Thymus (tissue), 14 donors: Measurements from ENCODE around the gene OR5B21. TPM values are rescaled to one million over a fixed set of nuclear protein-coding genes. Genes with fewer than 3 reads are reported as not detected.

Experiments used
- DNase-seq, 9 donors: peaks; one replicate each; pipeline ENCODE4 v3.0.0-alpha.2; 2013; ENCODE audit warnings: low spot score in 9 of 9, low read depth in 6 of 9, missing footprints in 1 of 9
- H3K27ac ChIP-seq, 2 donors: one replicate each; pipeline ENCODE4 v1.5.1; 2013; ENCODE audit warnings: control low read depth in 1 of 2, low read depth in 1 of 2, low read length in 1 of 2, mild to moderate bottlenecking in 1 of 2, moderate library complexity in 1 of 2
- H3K27me3 ChIP-seq, 2 donors: one replicate each; pipeline ENCODE4 v1.5.1; 2013; ENCODE audit warnings: low read length in 1 of 2; ENCODE audit not compliant: control insufficient read depth in 2 of 2, insufficient read depth in 1 of 2
- H3K36me3 ChIP-seq, 2 donors: one replicate each; pipeline ENCODE4 v1.5.1; 2013; ENCODE audit warnings: low read length in 1 of 2, mild to moderate bottlenecking in 1 of 2, moderate library complexity in 1 of 2; ENCODE audit not compliant: control insufficient read depth in 2 of 2, insufficient read depth in 2 of 2
- H3K4me1 ChIP-seq, 2 donors: one replicate each; pipeline ENCODE4 v1.5.1; 2013; ENCODE audit warnings: low read length in 2 of 2; ENCODE audit not compliant: control insufficient read depth in 2 of 2, insufficient read depth in 2 of 2
- H3K4me3 ChIP-seq, 2 donors: one replicate each; pipeline ENCODE4 v1.5.1; 2013; ENCODE audit warnings: low read length in 2 of 2, control low read depth in 1 of 2, mild to moderate bottlenecking in 1 of 2
- H3K9me3 ChIP-seq, 2 donors: one replicate each; pipeline ENCODE4 v1.5.1; 2013; ENCODE audit warnings: low read length in 1 of 2, mild to moderate bottlenecking in 1 of 2; ENCODE audit not compliant: control insufficient read depth in 2 of 2, insufficient read depth in 1 of 2
- WGBS: extraction: QIAGEN DNeasy Blood & Tissue Kit; methylation state at CpG from one replicate; pipeline ENCODE4 v1.1.7; 2013; 5-methylcytosine and 5-hydroxymethylcytosine counted together
- long read RNA-seq, 10 donors: transcript quantifications; one replicate each; lab custom pipeline, GENCODE V29; 2026
- polyA plus RNA-seq: library from polyadenylated mRNA; stranded (reverse); fragments of 200-250 nt; gene quantifications from one replicate; pipeline ENCODE4 v1.2.3, GENCODE V29; 2013
- total RNA-seq: library from RNA; stranded (reverse); fragments of 120-200 nt; gene quantifications from one replicate; pipeline ENCODE4 v1.2.4, GENCODE V29; 2013
- donor health status: healthy.

OR5B21 gene
- total RNA-seq (not detected), polyA plus RNA-seq (not detected)
- long read RNA-seq, donor 1, result 0 reads
- long read RNA-seq, donor 2, result 0 reads
- long read RNA-seq, donor 3, result 0 reads
- long read RNA-seq, donor 4, result 0 reads
- long read RNA-seq, donor 5, result 0 reads
- long read RNA-seq, donor 6, result 0 reads
- long read RNA-seq, donor 7, result 0 reads
- long read RNA-seq, donor 8, result 0 reads
- long read RNA-seq, donor 9, result 0 reads
- long read RNA-seq, donor 10, result 0 reads

GRCh38 chr11:58508005-58508404, at the start of gene OR5B21:
TSS of gene OR5B21 (minus strand) at chr11:58508105. CDS start at chr11:58508105, 0 bp downstream.
- no peaks in the 10 kb centered on the region for H3K9me3 ChIP-seq
- DNase-seq, result no peak
- H3K36me3 ChIP-seq, result no peaks in the 10 kb centered on the region
- no peak within 1 kb of the TSS for H3K4me3 ChIP-seq
- 98% methylated on average over 1 of the region's 1 CpG for WGBS
- no peak within 1 kb of the TSS for H3K27ac ChIP-seq
- H3K27me3 ChIP-seq, result no peaks in the 10 kb centered on the region
- no peaks in the 10 kb centered on the region for H3K4me1 ChIP-seq

DNA sequence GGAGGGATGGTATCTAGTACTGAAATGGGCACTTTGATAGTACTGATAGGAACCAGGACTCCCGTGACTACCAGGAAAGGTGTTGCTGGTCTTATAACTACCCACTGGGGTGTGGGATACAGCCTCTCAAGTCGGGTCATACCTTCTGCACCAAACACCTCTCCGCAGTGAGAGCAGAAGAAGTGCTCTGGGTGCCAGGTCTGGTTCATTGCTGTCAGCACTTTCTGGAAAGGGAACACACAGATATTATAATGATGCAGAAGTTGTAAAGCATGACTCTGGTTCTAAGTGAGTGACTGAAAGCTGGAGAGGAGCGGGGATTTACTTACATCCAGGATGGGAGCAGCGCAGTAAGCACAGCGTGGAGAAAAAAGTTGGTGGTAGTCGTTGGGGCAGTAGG, 41.7 kb upstream of the OR5B21 start:
- Histone ChIP-seq H3K27me3 (no peaks in the 10 kb centered on the region), H3K4me1 (no peaks in the 10 kb centered on the region), H3K4me3 (no peak overlapping the region), H3K36me3 (peaks cover 52 to 92% of the 10 kb centered on the region in 2 donors), H3K27ac (no peak overlapping the region), H3K9me3 (no peaks in the 10 kb centered on the region)
- 98% methylated on average over 7 of the region's 7 CpGs for WGBS
- DNase-seq, result no peak

DNA sequence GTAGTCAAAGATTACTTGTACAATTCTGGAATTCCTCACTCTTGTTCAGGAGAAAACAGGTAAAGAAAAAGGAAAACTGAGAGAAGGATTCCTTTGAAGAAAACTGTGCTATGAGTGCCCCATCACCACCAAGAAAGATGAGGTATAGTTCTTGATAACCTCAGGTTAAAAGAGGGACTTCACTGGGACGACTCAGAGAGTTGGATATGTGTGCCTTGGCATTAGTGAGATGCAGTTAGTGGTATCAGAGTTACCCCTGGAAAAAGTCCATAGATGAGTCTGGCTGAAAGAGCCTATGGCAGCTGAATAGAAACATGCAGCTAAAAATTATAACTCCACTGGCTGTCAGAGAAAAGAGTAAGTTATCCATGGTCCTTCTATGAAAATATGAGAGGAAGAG, 38.9 kb upstream of the OR5B21 start:
- Histone ChIP-seq H3K27ac (no peak overlapping the region), H3K9me3 (no peaks in the 10 kb centered on the region), H3K36me3 (peaks cover 39 to 78% of the 10 kb centered on the region in 2 donors), H3K4me1 (no peaks in the 10 kb centered on the region), H3K4me3 (no peak overlapping the region), H3K27me3 (no peaks in the 10 kb centered on the region)
- no peak for DNase-seq
- 96% methylated on average over 1 of the region's 1 CpG for WGBS

GRCh38 chr11:58531865-58532341, 24.0 kb upstream of the OR5B21 start:
- DNase-seq, result no peak
- Histone ChIP-seq H3K9me3 (no peaks in the 10 kb centered on the region), H3K27me3 (no peaks in the 10 kb centered on the region), H3K4me3 (no peak overlapping the region), H3K36me3 (peaks cover 34 to 40% of the 10 kb centered on the region in 2 donors), H3K27ac (no peak overlapping the region), H3K4me1 (peaks cover 0 to 10% of the 10 kb centered on the region in 2 donors)
- WGBS, result 98% methylated on average over 25 of the region's 25 CpGs

- Histone ChIP-seq H3K36me3 (peaks cover 34 to 43% of the 10 kb centered on the region in 2 donors), H3K9me3 (no peaks in the 10 kb centered on the region)
Observed at GRCh38 chr11:58530236-58530635, 22.3 kb upstream of the OR5B21 start.

GRCh38 chr11:58527429-58527828, 19.5 kb upstream of the OR5B21 start:
- H3K27ac ChIP-seq, result no peak overlapping the region
- WGBS, result over 99% methylated on average over 6 of the region's 6 CpGs
- H3K4me1 ChIP-seq, result peaks cover 5 to 27% of the 10 kb centered on the region in 2 donors
- peaks cover 28 to 42% of the 10 kb centered on the region in 2 donors for H3K36me3 ChIP-seq
- no peaks in the 10 kb centered on the region for H3K9me3 ChIP-seq
- H3K4me3 ChIP-seq, result no peak overlapping the region
- no peak for DNase-seq
- H3K27me3 ChIP-seq, result no peaks in the 10 kb centered on the region

More at GRCh38 chr11:58530236-58530635, 22.3 kb upstream of the OR5B21 start:
- H3K4me3 ChIP-seq, result no peak overlapping the region
- 87% methylated on average over 3 of the region's 3 CpGs for WGBS
- peak in 1 of 9 donors; percentile 47 for DNase-seq
- peak overlapping the region; percentile 4 to 6 for H3K27ac ChIP-seq
- H3K4me1 ChIP-seq, result peaks cover 0 to 16% of the 10 kb centered on the region in 2 donors
- no peaks in the 10 kb centered on the region for H3K27me3 ChIP-seq

GRCh38 chr11:58526721-58527120, 18.8 kb upstream of the OR5B21 start:
- Histone ChIP-seq H3K27ac (no peak overlapping the region), H3K27me3 (no peaks in the 10 kb centered on the region), H3K9me3 (no peaks in the 10 kb centered on the region), H3K4me3 (no peak overlapping the region), H3K36me3 (peaks cover 21 to 36% of the 10 kb centered on the region in 2 donors), H3K4me1 (peaks cover 5 to 27% of the 10 kb centered on the region in 2 donors)
- 84% methylated on average over 3 of the region's 3 CpGs for WGBS
- DNase-seq, result no peak

- peak; percentile 18 to 81 (median 50) for DNase-seq
- Histone ChIP-seq H3K36me3 (peaks cover 11 to 27% of the 10 kb centered on the region in 2 donors), H3K4me1 (peaks cover 5 to 21% of the 10 kb centered on the region in 2 donors), H3K27me3 (no peaks in the 10 kb centered on the region), H3K9me3 (no peaks in the 10 kb centered on the region), H3K27ac (peak overlapping the region; percentile 31 to 85), H3K4me3 (no peak overlapping the region)
- WGBS, result 6% methylated on average over 6 of the region's 6 CpGs
Observed at GRCh38 chr11:58525037-58525614, 17.2 kb upstream of the OR5B21 start.

GRCh38 chr11:58524232-58525036, 16.5 kb upstream of the OR5B21 start:
- peak; percentile 34 to 87 (median 66) for DNase-seq
- peaks cover 5 to 17% of the 10 kb centered on the region in 2 donors for H3K4me1 ChIP-seq
- no peak overlapping the region for H3K4me3 ChIP-seq
- peaks cover 11 to 23% of the 10 kb centered on the region in 2 donors for H3K36me3 ChIP-seq
- H3K27me3 ChIP-seq, result no peaks in the 10 kb centered on the region
- H3K9me3 ChIP-seq, result no peaks in the 10 kb centered on the region
- peak overlapping the region; percentile 66 to 85 for H3K27ac ChIP-seq
- WGBS, result 26% methylated on average over 7 of the region's 7 CpGs
